GM18511 (cell line): ENCODE measurements around the gene PAN3.

ENCODE experiments used
- ATAC-seq: cut with Tn5 transposase; IDR thresholded peaks from one replicate; pipeline ENCODE4 v1.9.1; 2021; ENCODE audit warnings: mild to moderate bottlenecking, moderate library complexity; ENCODE audit not compliant: unreplicated experiment

Gene PAN3

GRCh38 chr13:28219408-28220099 is 81.2 kb downstream of the PAN3 start:
- ATAC-seq = no peak

- no peak for ATAC-seq
Measured at GRCh38 chr13:28220166-28220565, 81.8 kb downstream of the PAN3 start.

- ATAC-seq = no peak
Measured at GRCh38 chr13:28229522-28230411, 91.4 kb downstream of the PAN3 start.

GRCh38 chr13:28231642-28232041 is 93.3 kb downstream of the PAN3 start:
- no peak for ATAC-seq

- no peak for ATAC-seq
Measured at GRCh38 chr13:28237944-28238343, 99.6 kb downstream of the PAN3 start.

GRCh38 chr13:28239374-28239773 is 101.0 kb downstream of the PAN3 start:
- ATAC-seq = no peak

GRCh38 chr13:28245465-28245864 is 107.1 kb downstream of the PAN3 start:
- ATAC-seq = no peak

GRCh38 chr13:28246891-28247290 is 108.5 kb downstream of the PAN3 start:
- ATAC-seq = no peak

GRCh38 chr13:28248080-28248479 is 109.7 kb downstream of the PAN3 start:
- no peak for ATAC-seq

- ATAC-seq = no peak
Measured at GRCh38 chr13:28250542-28250941, 112.2 kb downstream of the PAN3 start.

- ATAC-seq = no peak
Measured at GRCh38 chr13:28251466-28251865, 113.1 kb downstream of the PAN3 start.

GRCh38 chr13:28252547-28252946 is 114.2 kb downstream of the PAN3 start:
- no peak for ATAC-seq

- no peak for ATAC-seq
Measured at GRCh38 chr13:28257305-28257704, 119.0 kb downstream of the PAN3 start.

- no peak for ATAC-seq
Measured at GRCh38 chr13:28258417-28258816, 120.1 kb downstream of the PAN3 start.

GRCh38 chr13:28267497-28267896 is 129.2 kb downstream of the PAN3 start:
- no peak for ATAC-seq

GRCh38 chr13:28268800-28269223 is 130.5 kb downstream of the PAN3 start:
- peak; percentile 99 for ATAC-seq

- no peak for ATAC-seq
Measured at GRCh38 chr13:28271056-28271840, 132.9 kb downstream of the PAN3 start.

- no peak for ATAC-seq
Measured at GRCh38 chr13:28273919-28274318, 135.6 kb downstream of the PAN3 start.

GRCh38 chr13:28282451-28282850 is 144.1 kb downstream of the PAN3 start:
- no peak for ATAC-seq

- ATAC-seq = no peak
Measured at GRCh38 chr13:28283600-28283999, 145.3 kb downstream of the PAN3 start.

- peak; percentile 60 for ATAC-seq
Measured at GRCh38 chr13:28286263-28286662, 147.9 kb downstream of the PAN3 start.
